ENCODE measurements around the gene PIGV. TPM values are rescaled to one million over a fixed set of nuclear protein-coding genes. Genes with fewer than 3 reads are reported as not detected.

The PIGV gene
- total and polyA plus RNA-seq, 2 of the 4 experiments (the other 2 are of a cell fraction) = 7.2 to 10.6 TPM

DNA sequence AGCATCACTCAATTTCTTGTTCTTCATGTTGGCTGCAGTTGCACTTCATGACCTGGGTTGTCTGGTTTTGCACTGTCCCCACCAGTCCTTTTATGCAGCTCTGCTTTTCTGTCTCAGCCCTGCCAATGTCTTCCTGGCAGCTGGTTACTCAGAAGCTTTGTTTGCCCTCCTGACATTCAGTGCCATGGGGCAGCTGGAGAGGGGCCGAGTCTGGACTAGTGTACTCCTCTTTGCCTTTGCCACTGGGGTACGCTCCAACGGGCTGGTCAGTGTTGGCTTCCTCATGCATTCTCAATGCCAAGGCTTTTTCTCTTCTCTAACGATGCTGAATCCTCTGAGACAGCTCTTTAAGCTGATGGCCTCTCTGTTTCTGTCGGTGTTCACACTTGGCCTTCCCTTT is 6.6 kb downstream of the PIGV start:
- intact Hi-C loops (cut with micrococcal nuclease) (no loop called here), in situ Hi-C loops (cut with MboI; ENCODE audit: low sequenced_read_pairs) (no loop called here), dilution Hi-C loops (cut with HindIII; ENCODE audit: low sequenced_read_pairs, unreplicated experiment) (loop anchor here (25.0 kb wide), 1 partner anchor 207 kb away; no protein-coding TSS in a partner anchor)
- H4K91ac ChIP-seq (ENCODE audit: insufficient read depth, low read depth, low read length) = no peak overlapping the region
- H3K9ac ChIP-seq (ENCODE audit: low read depth, low read length) = no peak overlapping the region
- H2BK5ac ChIP-seq (ENCODE audit: low read depth, low read length, poor library complexity, severe bottlenecking) = no peak overlapping the region
- no peak for DNase-seq
- H2AK9ac ChIP-seq (replicated peaks; ENCODE audit: low read depth, low read length, poor library complexity) = no peak overlapping the region
- no peak overlapping the region for H3K4me3 ChIP-seq (ENCODE audit: insufficient read depth, low read depth, low read length)
- no peak overlapping the region for H3K56ac ChIP-seq (ENCODE audit: extremely low read depth, insufficient read depth, low read length)
- no peaks in the 10 kb centered on the region for H3K9me3 ChIP-seq (ENCODE audit: control insufficient read depth, insufficient read depth, low read length)
- no TSS peak for BruUV-seq (replicated peaks)
- POLR2A ChIA-PET (ENCODE audit: unreplicated experiment) = no interaction called here
- H2BK20ac ChIP-seq (ENCODE audit: low read depth, low read length) = no peak overlapping the region
- no peak overlapping the region for H3K23ac ChIP-seq (ENCODE audit: low read depth, low read length)
- no peak overlapping the region for H2BK15ac ChIP-seq (ENCODE audit: low read depth, low read length)
- peaks cover 4% of the 10 kb centered on the region for H3K9me1 ChIP-seq (ENCODE audit: insufficient read depth, low read length)
- no peak overlapping the region for H3K14ac ChIP-seq (replicated peaks; ENCODE audit: low read depth, low read length)
- H2AK5ac ChIP-seq (ENCODE audit: low read depth, low read length) = no peak overlapping the region
- H3K27me3 ChIP-seq (ENCODE audit: control insufficient read depth, insufficient read depth, low read length) = no peaks in the 10 kb centered on the region
- H3K36me3 ChIP-seq (ENCODE audit: control insufficient read depth, insufficient read depth, low read length) = peaks cover 11% of the 10 kb centered on the region
- CTCF ChIA-PET = no interaction called here
- peaks cover 4% of the 10 kb centered on the region for H3K4me1 ChIP-seq (ENCODE audit: control insufficient read depth, insufficient read depth, low read length)
- peaks cover 1 to 18% of the 10 kb centered on the region in 2 experiments; a peak in 2 of 4 replicates for H3K79me1 ChIP-seq (ENCODE audit: low read depth in 1 of 2, low read length in 2 of 2)
- no peak for ATAC-seq (ENCODE audit: low read depth)
- H3K18ac ChIP-seq (ENCODE audit: low read depth, low read length) = no peak overlapping the region
- TF ChIP-seq RAD21 (IDR thresholded peaks at IDR 0.05; ENCODE audit: low read length) (no peak), MXI1 (IDR thresholded peaks at IDR 0.05; ENCODE audit: borderline replicate concordance, low read depth, low read length) (no peak), MAFK (IDR thresholded peaks at IDR 0.05; ENCODE audit: low read depth, low read length) (no peak), RFX5 (IDR thresholded peaks at IDR 0.05; ENCODE audit: low read depth, low read length) (no peak), MAZ (IDR thresholded peaks at IDR 0.05; ENCODE audit: borderline replicate concordance, low read depth, low read length) (no peak), FOS (IDR thresholded peaks at IDR 0.05; ENCODE audit: low read depth, low read length) (no peak), POLR2A (IDR thresholded peaks at IDR 0.05; ENCODE audit: low read depth, low read length) (no peak), USF2 (IDR thresholded peaks at IDR 0.05; ENCODE audit: low read depth, low read length) (no peak), CHD1 (IDR thresholded peaks at IDR 0.05; ENCODE audit: low read depth, low read length) (no peak), CEBPB (IDR thresholded peaks at IDR 0.05; ENCODE audit: low read depth, low read length) (no peak), BHLHE40 (IDR thresholded peaks at IDR 0.05; ENCODE audit: low read depth, low read length) (no peak), CTCF (conservative IDR thresholded peaks at IDR 0.05; ENCODE audit: low read depth, low read length) (no peak), RCOR1 (IDR thresholded peaks at IDR 0.05; ENCODE audit: insufficient replicate concordance, low read length) (no peak), NFE2L2 (IDR thresholded peaks at IDR 0.05; ENCODE audit: low read depth, low read length) (no peak), SMC3 (IDR thresholded peaks at IDR 0.05; ENCODE audit: low read depth, low read length) (no peak)
- TF ChIP-seq, protein P1, sequence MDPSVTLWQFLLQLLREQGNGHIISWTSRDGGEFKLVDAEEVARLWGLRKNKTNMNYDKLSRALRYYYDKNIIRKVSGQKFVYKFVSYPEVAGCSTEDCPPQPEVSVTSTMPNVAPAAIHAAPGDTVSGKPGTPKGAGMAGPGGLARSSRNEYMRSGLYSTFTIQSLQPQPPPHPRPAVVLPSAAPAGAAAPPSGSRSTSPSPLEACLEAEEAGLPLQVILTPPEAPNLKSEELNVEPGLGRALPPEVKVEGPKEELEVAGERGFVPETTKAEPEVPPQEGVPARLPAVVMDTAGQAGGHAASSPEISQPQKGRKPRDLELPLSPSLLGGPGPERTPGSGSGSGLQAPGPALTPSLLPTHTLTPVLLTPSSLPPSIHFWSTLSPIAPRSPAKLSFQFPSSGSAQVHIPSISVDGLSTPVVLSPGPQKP (IDR thresholded peaks at IDR 0.05; ENCODE audit: borderline replicate concordance, low read depth, low read length) = no peak
- H3K4me2 ChIP-seq (ENCODE audit: low read depth, low read length) = no peak overlapping the region
- H3K4ac ChIP-seq (ENCODE audit: low read depth, low read length) = no peak overlapping the region
- no peaks in the 10 kb centered on the region for H4K20me1 ChIP-seq (ENCODE audit: insufficient read depth, low read length)
- no peak overlapping the region for H2BK120ac ChIP-seq (ENCODE audit: low read depth, low read length)
- H3K27ac ChIP-seq (ENCODE audit: insufficient read depth, low read length) = no peak overlapping the region
- H2AFZ ChIP-seq (replicated peaks; ENCODE audit: low read length, poor library complexity) = no peak overlapping the region
- no peak overlapping the region for H4K5ac ChIP-seq (ENCODE audit: low read depth, low read length)
- no peak overlapping the region for H4K8ac ChIP-seq (ENCODE audit: low read depth in 2 of 2, low read length in 2 of 2)
- 80% methylated on average over 1 of the region's 5 CpGs; no CpG with 5 or more reads in 1 of the 2 experiments for WGBS, 2 experiments (ENCODE audit: extremely low coverage in 2 of 2, insufficient read length in 1 of 2)
